HepG2 (cell line): ENCODE measurements around the gene CYB5D1. TPM values are rescaled to one million over a fixed set of nuclear protein-coding genes. Genes with fewer than 3 reads are reported as not detected.

ENCODE experiments used
- AHDC1 ChIP-seq: sonication (generic); formaldehyde crosslinking; IDR thresholded peaks from 2 replicates; pipeline ENCODE4 v1.5.1; 2020; ENCODE audit warnings: mild to moderate bottlenecking, missing genetic modification reagents, borderline replicate concordance
- ATF1 ChIP-seq: IDR thresholded peaks from 2 replicates; pipeline ENCODE4 v1.6.1; 2016; ENCODE audit warnings: mild to moderate bottlenecking, control low read depth
- CHCHD3 ChIP-seq: sonication (generic); formaldehyde crosslinking; IDR thresholded peaks from 2 replicates; pipeline ENCODE4 v1.8.0; 2022; ENCODE audit warnings: mild to moderate bottlenecking, missing genetic modification reagents, moderate library complexity
- FOXO1 ChIP-seq: sonication (generic); formaldehyde crosslinking; IDR thresholded peaks from 2 replicates; pipeline ENCODE4 v1.4.0; 2020; ENCODE audit warnings: missing genetic modification reagents
- ISX ChIP-seq: sonication (generic); formaldehyde crosslinking; conservative IDR thresholded peaks from 2 replicates; pipeline ENCODE4 v1.5.0; 2020; ENCODE audit warnings: missing genetic modification reagents
- MYC ChIP-seq: sonication (generic); formaldehyde crosslinking; IDR thresholded peaks from 2 replicates; pipeline ENCODE4 v1.9.0; 2021; ENCODE audit warnings: missing genetic modification reagents, borderline replicate concordance
- PHF21A ChIP-seq: sonication (generic); formaldehyde crosslinking; IDR thresholded peaks from 2 replicates; pipeline ENCODE4 v1.5.0; 2020; ENCODE audit warnings: mild to moderate bottlenecking, missing genetic modification reagents
- SALL2 ChIP-seq: sonication (generic); formaldehyde crosslinking; IDR thresholded peaks from 2 replicates; pipeline ENCODE4 v1.8.1; 2023; ENCODE audit warnings: mild to moderate bottlenecking, missing genetic modification reagents, inconsistent platforms
- TRIM24 ChIP-seq: sonication (generic); formaldehyde crosslinking; IDR thresholded peaks from 2 replicates; pipeline ENCODE4 v1.8.0; 2022; ENCODE audit warnings: mild to moderate bottlenecking, missing genetic modification reagents
- ZBTB20 ChIP-seq: sonication (generic); formaldehyde crosslinking; IDR thresholded peaks from 2 replicates; pipeline ENCODE4 v1.8.1; 2023; ENCODE audit warnings: missing genetic modification reagents, low read depth, mild to moderate bottlenecking, borderline replicate concordance
- ZBTB3 ChIP-seq: sonication (generic); formaldehyde crosslinking; IDR thresholded peaks from 2 replicates; pipeline ENCODE4 v1.4.0; 2020; ENCODE audit warnings: low read depth, mild to moderate bottlenecking, moderate library complexity, missing genetic modification reagents, borderline replicate concordance
- ZNF547 ChIP-seq: sonication (generic); formaldehyde crosslinking; IDR thresholded peaks from 2 replicates; pipeline ENCODE4 v1.5.1; 2020; ENCODE audit warnings: mild to moderate bottlenecking, missing genetic modification reagents
- ZNF703 ChIP-seq: sonication (generic); formaldehyde crosslinking; IDR thresholded peaks from 2 replicates; pipeline ENCODE4 v1.5.1; 2020; ENCODE audit warnings: missing genetic modification reagents, mild to moderate bottlenecking, moderate library complexity, borderline replicate concordance
- ZNF816 ChIP-seq: sonication (generic); formaldehyde crosslinking; IDR thresholded peaks from 2 replicates; pipeline ENCODE4 v1.8.0; 2022; ENCODE audit warnings: missing genetic modification reagents, mild to moderate bottlenecking, borderline replicate concordance
- polyA plus RNA-seq, 8 experiments: library from polyadenylated mRNA; depleted of rRNA in 3 of 8; stranded (reverse) in 7 of 8; unstranded in 1 of 8; fragments of >200 nt; fragmentation: Illumina TruSeq in 4 of 8; extraction: Trizol in 4 of 8; gene quantifications; 2 replicates each; pipeline versions ENCODE4 v1.2.1 to v1.2.3, GENCODE V29; 2011 to 2016; ENCODE audit warnings: low read depth in 4 of 8, missing spikeins in 1 of 8, mixed read lengths in 1 of 8; ENCODE audit not compliant: insufficient read depth in 1 of 8
- total RNA-seq, 5 experiments: library from RNA; depleted of rRNA; stranded (reverse); fragments of >200 nt; fragmentation: Illumina TruSeq; extraction: Trizol; gene quantifications; 2 replicates each; pipeline ENCODE4 v1.2.3, GENCODE V29; 2016; ENCODE audit warnings: low read depth in 1 of 5
- TF ChIP-seq, protein P1 (sequence below): sonication (generic); formaldehyde crosslinking; IDR thresholded peaks from 2 replicates; pipeline ENCODE4 v1.4.0; 2020; ENCODE audit warnings: missing genetic modification reagents, borderline replicate concordance
- TF ChIP-seq, protein P2 (sequence below): sonication (generic); formaldehyde crosslinking; IDR thresholded peaks from 2 replicates; pipeline ENCODE4 v1.4.0; 2020; ENCODE audit warnings: mild to moderate bottlenecking, missing genetic modification reagents

The CYB5D1 gene
- total and polyA plus RNA-seq, 2 of the 13 experiments (the other 11 are each of a cell fraction or from before 2014, with no cell fraction given): 8.9 to 17.0 TPM

DNA sequence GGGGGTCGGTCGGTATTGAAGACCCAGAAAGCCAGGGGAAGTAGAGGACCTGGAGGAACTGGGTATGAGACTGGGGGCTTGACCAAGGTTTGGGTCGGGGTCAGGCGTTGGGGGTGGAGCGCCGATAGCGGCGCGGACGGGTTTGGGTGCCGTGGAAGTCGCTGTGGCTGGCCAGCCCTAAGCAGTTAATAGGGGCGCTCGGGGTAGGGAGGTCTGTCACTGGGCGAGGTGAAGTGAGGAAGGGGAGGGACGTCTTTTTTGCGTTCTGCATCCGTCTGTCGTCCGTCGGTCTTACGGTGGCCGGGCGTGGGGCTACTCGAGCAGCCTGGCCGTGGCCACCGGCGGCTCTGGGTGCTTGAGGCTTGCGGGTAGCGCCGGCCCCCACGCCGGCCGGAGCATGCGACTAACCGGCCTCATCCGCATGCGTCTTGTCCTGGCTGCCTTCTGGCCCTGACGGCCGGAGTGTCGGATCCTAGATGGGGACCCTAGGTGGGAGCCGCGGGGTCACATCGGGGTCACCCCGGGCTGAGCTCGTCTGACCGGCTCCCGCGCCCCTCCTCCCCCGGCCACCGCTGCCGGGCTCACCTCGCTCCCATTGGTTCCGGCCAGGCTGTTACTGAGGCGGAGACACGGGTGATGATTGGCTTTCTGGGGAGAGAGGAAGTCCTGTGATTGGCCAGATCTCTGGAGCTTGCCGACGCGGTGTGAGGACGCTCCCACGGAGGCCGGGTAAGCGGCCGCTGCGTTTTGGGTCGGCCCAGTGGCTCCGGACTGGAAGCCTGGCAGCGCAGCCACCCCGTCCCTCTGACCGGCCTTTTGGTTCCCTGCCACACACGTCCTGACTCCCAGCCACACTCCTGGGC, 13.3 kb upstream of the CYB5D1 start (continued):
- TF ChIP-seq AHDC1 (CRISPR knock-in tag) (no peak; the same call in 1 of the 2 replicates), ZBTB3 (CRISPR knock-in tag) (no peak), ZNF816 (CRISPR knock-in tag) (peak; percentile 70; the same call in 1 of the 2 replicates), CHCHD3 (CRISPR knock-in tag) (no peak), ZNF547 (CRISPR knock-in tag) (no peak), PHF21A (CRISPR knock-in tag) (0 out of 2 replicates have a peak, but pooled peaks have one; percentile 46), TRIM24 (CRISPR knock-in tag) (no peak), FOXO1 (CRISPR knock-in tag) (peak; percentile 11; the same call in 1 of the 2 replicates), ZBTB20 (CRISPR knock-in tag) (no peak), ATF1 (CRISPR knock-in tag) (no peak), SALL2 (no peak), ISX (no peak), ZNF703 (CRISPR knock-in tag) (no peak), MYC (CRISPR knock-in tag) (no peak; the same call in none of the 2 replicates)
- TF ChIP-seq, protein P1, sequence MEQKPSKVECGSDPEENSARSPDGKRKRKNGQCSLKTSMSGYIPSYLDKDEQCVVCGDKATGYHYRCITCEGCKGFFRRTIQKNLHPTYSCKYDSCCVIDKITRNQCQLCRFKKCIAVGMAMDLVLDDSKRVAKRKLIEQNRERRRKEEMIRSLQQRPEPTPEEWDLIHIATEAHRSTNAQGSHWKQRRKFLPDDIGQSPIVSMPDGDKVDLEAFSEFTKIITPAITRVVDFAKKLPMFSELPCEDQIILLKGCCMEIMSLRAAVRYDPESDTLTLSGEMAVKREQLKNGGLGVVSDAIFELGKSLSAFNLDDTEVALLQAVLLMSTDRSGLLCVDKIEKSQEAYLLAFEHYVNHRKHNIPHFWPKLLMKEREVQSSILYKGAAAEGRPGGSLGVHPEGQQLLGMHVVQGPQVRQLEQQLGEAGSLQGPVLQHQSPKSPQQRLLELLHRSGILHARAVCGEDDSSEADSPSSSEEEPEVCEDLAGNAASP (CRISPR knock-in tag): peak; percentile 37; the same call in 1 of the 2 replicates
- TF ChIP-seq, protein P2, sequence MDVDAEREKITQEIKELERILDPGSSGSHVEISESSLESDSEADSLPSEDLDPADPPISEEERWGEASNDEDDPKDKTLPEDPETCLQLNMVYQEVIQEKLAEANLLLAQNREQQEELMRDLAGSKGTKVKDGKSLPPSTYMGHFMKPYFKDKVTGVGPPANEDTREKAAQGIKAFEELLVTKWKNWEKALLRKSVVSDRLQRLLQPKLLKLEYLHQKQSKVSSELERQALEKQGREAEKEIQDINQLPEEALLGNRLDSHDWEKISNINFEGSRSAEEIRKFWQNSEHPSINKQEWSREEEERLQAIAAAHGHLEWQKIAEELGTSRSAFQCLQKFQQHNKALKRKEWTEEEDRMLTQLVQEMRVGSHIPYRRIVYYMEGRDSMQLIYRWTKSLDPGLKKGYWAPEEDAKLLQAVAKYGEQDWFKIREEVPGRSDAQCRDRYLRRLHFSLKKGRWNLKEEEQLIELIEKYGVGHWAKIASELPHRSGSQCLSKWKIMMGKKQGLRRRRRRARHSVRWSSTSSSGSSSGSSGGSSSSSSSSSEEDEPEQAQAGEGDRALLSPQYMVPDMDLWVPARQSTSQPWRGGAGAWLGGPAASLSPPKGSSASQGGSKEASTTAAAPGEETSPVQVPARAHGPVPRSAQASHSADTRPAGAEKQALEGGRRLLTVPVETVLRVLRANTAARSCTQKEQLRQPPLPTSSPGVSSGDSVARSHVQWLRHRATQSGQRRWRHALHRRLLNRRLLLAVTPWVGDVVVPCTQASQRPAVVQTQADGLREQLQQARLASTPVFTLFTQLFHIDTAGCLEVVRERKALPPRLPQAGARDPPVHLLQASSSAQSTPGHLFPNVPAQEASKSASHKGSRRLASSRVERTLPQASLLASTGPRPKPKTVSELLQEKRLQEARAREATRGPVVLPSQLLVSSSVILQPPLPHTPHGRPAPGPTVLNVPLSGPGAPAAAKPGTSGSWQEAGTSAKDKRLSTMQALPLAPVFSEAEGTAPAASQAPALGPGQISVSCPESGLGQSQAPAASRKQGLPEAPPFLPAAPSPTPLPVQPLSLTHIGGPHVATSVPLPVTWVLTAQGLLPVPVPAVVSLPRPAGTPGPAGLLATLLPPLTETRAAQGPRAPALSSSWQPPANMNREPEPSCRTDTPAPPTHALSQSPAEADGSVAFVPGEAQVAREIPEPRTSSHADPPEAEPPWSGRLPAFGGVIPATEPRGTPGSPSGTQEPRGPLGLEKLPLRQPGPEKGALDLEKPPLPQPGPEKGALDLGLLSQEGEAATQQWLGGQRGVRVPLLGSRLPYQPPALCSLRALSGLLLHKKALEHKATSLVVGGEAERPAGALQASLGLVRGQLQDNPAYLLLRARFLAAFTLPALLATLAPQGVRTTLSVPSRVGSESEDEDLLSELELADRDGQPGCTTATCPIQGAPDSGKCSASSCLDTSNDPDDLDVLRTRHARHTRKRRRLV (CRISPR knock-in tag): no peak
